HepG2 (cell line): ENCODE data around the gene SS18L1. TPM values are rescaled to one million over a fixed set of nuclear protein-coding genes. Genes with fewer than 3 reads are reported as not detected.

ENCODE experiments used
- ATAC-seq: fragments of 200-7000 bp; cut with Tn5 transposase; 3 replicates; pipeline ENCODE4 v1.9.1; 2020; ENCODE audit warnings: mild to moderate bottlenecking, moderate library complexity
- BruUV-seq: library from RNA; stranded (reverse); fragments of 400-500 nt; replicated peaks from 2 replicates; lab custom pipeline; 2021; lab: Mats Ljungman, UMichigan
- CTCF ChIA-PET: fragments of 300-600 bp; formaldehyde crosslinking; extraction: SDS; loops from one replicate; lab custom pipeline; 2021; ENCODE audit warnings: low total read pairs, inconsistent platforms, low intra/inter-chr PET ratio; lab: Yijun Ruan, JAX
- POLR2A ChIA-PET: fragments of 350-600 bp; sonication (Branson Sonifier 250); formaldehyde crosslinking; loops from one replicate; lab custom pipeline; 2020; ENCODE audit warnings: antibody characterized with exemption, inconsistent platforms; lab: Yijun Ruan, JAX
- DNase-seq: peaks from one replicate; pipeline ENCODE4 v3.0.0-alpha.2; 2015; ENCODE audit warnings: low spot score
- FAIRE-seq: peaks from 3 replicates; lab custom pipeline; 2011; peaks lifted over from hg19 to GRCh38; lab: Jason Lieb, UNC
- H2AFZ ChIP-seq: one replicate; pipeline ENCODE4 v1.6.1; 2011; ENCODE audit warnings: low read length, inconsistent platforms
- H3K27ac ChIP-seq: fragments of 300-600 bp; 3 replicates; pipeline ENCODE4 v1.8.0; 2011; ENCODE audit warnings: mixed run types, mild to moderate bottlenecking, mixed read lengths, low read length, inconsistent platforms; ENCODE audit not compliant: insufficient read depth; ENCODE audit errors: extremely low read length
- H3K27me3 ChIP-seq, 2 experiments: fragments of 200-600 bp in 1 of 2; 2 replicates in 1 of 2; 3 replicates in 1 of 2; pipeline versions ENCODE4 v1.6.0 to v1.8.0; 2011; ENCODE audit warnings: low read length in 2 of 2, mild to moderate bottlenecking in 2 of 2, moderate library complexity in 2 of 2, inconsistent platforms in 1 of 2; ENCODE audit not compliant: insufficient read depth in 2 of 2, control insufficient read depth in 1 of 2
- H3K36me3 ChIP-seq, 2 experiments: fragments of 200-600 bp in 1 of 2; replicated peaks in 1 of 2; 2 replicates in 1 of 2; 3 replicates in 1 of 2; pipeline versions ENCODE4 v1.5.1 to v1.8.0; 2011; ENCODE audit warnings: low read length in 2 of 2, inconsistent platforms in 1 of 2; ENCODE audit not compliant: insufficient read depth in 2 of 2, control insufficient read depth in 1 of 2
- H3K4me1 ChIP-seq: 2 replicates; pipeline ENCODE4 v1.5.1; 2012; ENCODE audit warnings: low read length, inconsistent platforms; ENCODE audit not compliant: insufficient read depth
- H3K4me2 ChIP-seq: 2 replicates; pipeline ENCODE4 v1.6.0; 2011; ENCODE audit warnings: low read depth, low read length, inconsistent platforms
- H3K4me3 ChIP-seq, 3 experiments: fragments of 200-600 bp in 1 of 3; sonication (generic), shearing (Covaris generic) in 1 of 3; replicated peaks in 1 of 3; 2 replicates each; pipeline ENCODE4 v1.5.1; 2011 to 2016; ENCODE audit warnings: low read length in 3 of 3, inconsistent platforms in 2 of 3, low read depth in 2 of 3, mild to moderate bottlenecking in 2 of 3, control low read depth in 1 of 3, mixed read lengths in 1 of 3; ENCODE audit not compliant: insufficient read depth in 1 of 3
- H3K79me2 ChIP-seq: one replicate; pipeline ENCODE4 v1.6.1; 2011; ENCODE audit warnings: low read length, inconsistent platforms; ENCODE audit not compliant: insufficient read depth
- H3K9ac ChIP-seq: 2 replicates; pipeline ENCODE4 v1.6.0; 2011; ENCODE audit warnings: mild to moderate bottlenecking, low read depth, low read length, inconsistent platforms; ENCODE audit not compliant: insufficient read depth
- H3K9me3 ChIP-seq: 2 replicates; pipeline ENCODE4 v1.5.1; 2012; ENCODE audit warnings: mild to moderate bottlenecking, low read length
- H4K20me1 ChIP-seq: 2 replicates; pipeline ENCODE4 v1.6.0; 2011; ENCODE audit warnings: inconsistent platforms, mild to moderate bottlenecking, low read length, moderate library complexity; ENCODE audit not compliant: insufficient read depth
- HES4 ChIP-seq: sonication (generic); formaldehyde crosslinking; IDR thresholded peaks from 2 replicates; pipeline ENCODE4 v1.9.0; 2021; ENCODE audit warnings: mild to moderate bottlenecking, missing genetic modification reagents, borderline replicate concordance
- HIVEP1 ChIP-seq: sonication (generic); formaldehyde crosslinking; IDR thresholded peaks from 2 replicates; pipeline ENCODE4 v1.4.0; 2020; ENCODE audit warnings: mild to moderate bottlenecking, missing genetic modification reagents
- HNRNPLL ChIP-seq: fragments of 200-400 bp; formaldehyde crosslinking; IDR thresholded peaks from 2 replicates; pipeline ENCODE4 v1.6.1; 2017; ENCODE audit warnings: mild to moderate bottlenecking, low read depth, low read length; ENCODE audit not compliant: poor library complexity, severe bottlenecking
- MEIS1 ChIP-seq: sonication (generic); formaldehyde crosslinking; IDR thresholded peaks from 2 replicates; pipeline ENCODE4 v1.9.0; 2021; ENCODE audit warnings: mild to moderate bottlenecking, missing genetic modification reagents, moderate library complexity, borderline replicate concordance
- NBN ChIP-seq: fragments of 450-650 bp; conservative IDR thresholded peaks from 2 replicates; pipeline ENCODE4 v1.6.1; 2017
- NFIB ChIP-seq: sonication (generic); formaldehyde crosslinking; IDR thresholded peaks from 2 replicates; pipeline ENCODE4 v1.9.0; 2021; ENCODE audit warnings: missing genetic modification reagents, mild to moderate bottlenecking, borderline replicate concordance
- NR2C2 ChIP-seq: sonication (generic); formaldehyde crosslinking; IDR thresholded peaks from 2 replicates; pipeline ENCODE4 v1.4.0; 2020; ENCODE audit warnings: missing genetic modification reagents, mild to moderate bottlenecking, moderate library complexity, borderline replicate concordance
- PHF8 ChIP-seq: sonication (generic); formaldehyde crosslinking; IDR thresholded peaks from 2 replicates; pipeline ENCODE4 v1.5.0; 2020; ENCODE audit warnings: missing genetic modification reagents
- RORA ChIP-seq: sonication (generic); formaldehyde crosslinking; IDR thresholded peaks from 2 replicates; pipeline ENCODE4 v1.5.0; 2020; ENCODE audit warnings: mild to moderate bottlenecking, missing genetic modification reagents, moderate library complexity
- TBX2 ChIP-seq: sonication (generic); formaldehyde crosslinking; IDR thresholded peaks from 2 replicates; pipeline ENCODE4 v1.5.0; 2020; ENCODE audit warnings: missing genetic modification reagents, mild to moderate bottlenecking, borderline replicate concordance
- ZNF235 ChIP-seq: sonication (generic); formaldehyde crosslinking; IDR thresholded peaks from 2 replicates; pipeline ENCODE4 v1.8.1; 2023; ENCODE audit warnings: mild to moderate bottlenecking, missing genetic modification reagents, borderline replicate concordance
- ZNF484 ChIP-seq: sonication (generic); formaldehyde crosslinking; IDR thresholded peaks from 2 replicates; pipeline ENCODE4 v1.5.1; 2020; ENCODE audit warnings: mild to moderate bottlenecking, low read depth, missing genetic modification reagents, borderline replicate concordance
- ZNF883 ChIP-seq: sonication (generic); formaldehyde crosslinking; IDR thresholded peaks from 2 replicates; pipeline ENCODE4 v1.5.1; 2020; ENCODE audit warnings: mild to moderate bottlenecking, missing genetic modification reagents; ENCODE audit errors: not compliant biosample characterization
- WGBS: methylation state at CpG from one replicate; pipeline ENCODE4 v1.1.6; 2017; ENCODE audit warnings: low lambda C conversion rate; 5-methylcytosine and 5-hydroxymethylcytosine counted together
- in situ Hi-C: cut with HindIII; loops from 2 replicates; pipeline ENCODE4 v1.10.0; 2017; ENCODE audit warnings: low pct_unique_long_range_greater_than_20kb; ENCODE audit not compliant: extremely low pct_ligation_motif_present
- intact Hi-C: fragments of 100-400 bp; cut with micrococcal nuclease; formaldehyde crosslinking; loops from one replicate; pipeline ENCODE4 v1.10.0; 2022; ENCODE audit not compliant: unreplicated experiment
- polyA plus RNA-seq, 8 experiments: library from polyadenylated mRNA; depleted of rRNA in 3 of 8; stranded (reverse) in 7 of 8; unstranded in 1 of 8; fragments of >200 nt; fragmentation: Illumina TruSeq in 4 of 8; extraction: Trizol in 4 of 8; gene quantifications; 2 replicates each; pipeline versions ENCODE4 v1.2.1 to v1.2.3, GENCODE V29; 2011 to 2016; ENCODE audit warnings: low read depth in 4 of 8, missing spikeins in 1 of 8, mixed read lengths in 1 of 8; ENCODE audit not compliant: insufficient read depth in 1 of 8
- total RNA-seq, 5 experiments: library from RNA; depleted of rRNA; stranded (reverse); fragments of >200 nt; fragmentation: Illumina TruSeq; extraction: Trizol; gene quantifications; 2 replicates each; pipeline ENCODE4 v1.2.3, GENCODE V29; 2016; ENCODE audit warnings: low read depth in 1 of 5
- TF ChIP-seq, protein P1 (sequence below): sonication (generic); formaldehyde crosslinking; IDR thresholded peaks from 2 replicates; pipeline ENCODE4 v1.8.0; 2022; ENCODE audit warnings: mild to moderate bottlenecking, missing genetic modification reagents; ENCODE audit not compliant: insufficient replicate concordance
- TF ChIP-seq, protein P2 (sequence below): sonication (generic); formaldehyde crosslinking; IDR thresholded peaks from 2 replicates; pipeline ENCODE4 v1.9.0; 2022; ENCODE audit warnings: missing genetic modification reagents, mild to moderate bottlenecking, borderline replicate concordance
- TF ChIP-seq, protein P3 (sequence below): sonication (generic); formaldehyde crosslinking; IDR thresholded peaks from 2 replicates; pipeline ENCODE4 v1.4.0; 2020; ENCODE audit warnings: missing genetic modification reagents, low read depth, mild to moderate bottlenecking, borderline replicate concordance
- TF ChIP-seq, protein P4 (sequence below): sonication (generic); formaldehyde crosslinking; IDR thresholded peaks from 2 replicates; pipeline ENCODE4 v1.4.0; 2020; ENCODE audit warnings: mild to moderate bottlenecking, missing genetic modification reagents

SS18L1 gene
- total and polyA plus RNA-seq, 2 of the 13 experiments (the other 11 are each of a cell fraction or from before 2014, with no cell fraction given) = 17.8 to 27.6 TPM

DNA sequence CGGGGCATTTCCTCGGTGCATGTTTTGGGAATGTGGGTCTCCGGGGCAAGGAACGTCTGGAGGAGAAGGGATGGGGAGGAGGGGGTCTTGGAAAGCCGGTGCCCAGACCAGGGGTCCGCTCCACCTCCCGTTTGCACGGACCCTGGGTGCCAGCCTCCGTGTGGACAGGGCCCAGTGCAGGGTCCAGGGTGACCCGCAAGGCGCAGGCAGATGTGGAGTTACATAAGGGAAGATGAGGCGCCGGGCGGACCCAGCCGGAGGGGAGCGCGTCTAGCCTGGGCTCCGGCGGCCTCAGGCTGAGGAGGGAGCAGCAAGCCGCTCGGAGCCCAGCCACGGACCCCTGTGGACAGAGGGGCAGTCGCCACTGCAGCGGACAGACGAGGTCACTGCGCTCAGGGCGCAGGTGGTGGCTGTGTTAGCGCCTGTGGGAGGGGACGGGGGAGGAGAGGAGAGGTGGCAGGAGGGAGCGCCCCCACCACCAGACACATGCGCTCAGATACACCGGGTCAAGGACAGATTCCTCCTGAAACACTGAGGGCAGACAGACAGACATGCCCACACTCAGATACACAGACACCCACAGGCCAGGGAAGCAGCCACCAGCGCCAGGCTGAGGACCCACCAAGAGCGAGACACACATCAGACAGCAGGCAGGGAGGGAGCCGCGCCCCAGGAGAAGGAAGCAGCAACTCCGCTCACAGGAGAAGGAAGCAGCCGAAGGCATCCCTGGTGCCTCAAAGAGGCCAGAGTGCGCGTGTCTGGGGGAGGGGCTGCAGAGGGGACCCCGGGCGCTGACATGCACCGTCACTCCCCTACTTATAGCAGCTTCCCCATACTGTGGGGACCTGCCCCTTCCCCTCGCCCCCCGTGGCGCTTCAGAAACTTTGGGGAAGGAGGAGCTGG, 77.3 kb downstream of the SS18L1 start:
- no peak for FAIRE-seq
- TF ChIP-seq RORA (CRISPR knock-in tag) = no peak
- TF ChIP-seq, protein P1, sequence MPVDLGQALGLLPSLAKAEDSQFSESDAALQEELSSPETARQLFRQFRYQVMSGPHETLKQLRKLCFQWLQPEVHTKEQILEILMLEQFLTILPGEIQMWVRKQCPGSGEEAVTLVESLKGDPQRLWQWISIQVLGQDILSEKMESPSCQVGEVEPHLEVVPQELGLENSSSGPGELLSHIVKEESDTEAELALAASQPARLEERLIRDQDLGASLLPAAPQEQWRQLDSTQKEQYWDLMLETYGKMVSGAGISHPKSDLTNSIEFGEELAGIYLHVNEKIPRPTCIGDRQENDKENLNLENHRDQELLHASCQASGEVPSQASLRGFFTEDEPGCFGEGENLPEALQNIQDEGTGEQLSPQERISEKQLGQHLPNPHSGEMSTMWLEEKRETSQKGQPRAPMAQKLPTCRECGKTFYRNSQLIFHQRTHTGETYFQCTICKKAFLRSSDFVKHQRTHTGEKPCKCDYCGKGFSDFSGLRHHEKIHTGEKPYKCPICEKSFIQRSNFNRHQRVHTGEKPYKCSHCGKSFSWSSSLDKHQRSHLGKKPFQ (CRISPR knock-in tag) = peak; percentile 7
- no peak for TF ChIP-seq ZNF484
- TF ChIP-seq MEIS1 (CRISPR knock-in tag) = peak; percentile 20; the same call in 1 of the 2 replicates
- TF ChIP-seq HES4 (CRISPR knock-in tag) = 0 out of 2 replicates have a peak, but pooled peaks have one; percentile 2
- TF ChIP-seq ZNF883 = peak; percentile 8
- TF ChIP-seq NBN = no peak
- peak; percentile 19; the same call in 1 of the 2 replicates for TF ChIP-seq NR2C2 (CRISPR knock-in tag)
- TF ChIP-seq, protein P2, sequence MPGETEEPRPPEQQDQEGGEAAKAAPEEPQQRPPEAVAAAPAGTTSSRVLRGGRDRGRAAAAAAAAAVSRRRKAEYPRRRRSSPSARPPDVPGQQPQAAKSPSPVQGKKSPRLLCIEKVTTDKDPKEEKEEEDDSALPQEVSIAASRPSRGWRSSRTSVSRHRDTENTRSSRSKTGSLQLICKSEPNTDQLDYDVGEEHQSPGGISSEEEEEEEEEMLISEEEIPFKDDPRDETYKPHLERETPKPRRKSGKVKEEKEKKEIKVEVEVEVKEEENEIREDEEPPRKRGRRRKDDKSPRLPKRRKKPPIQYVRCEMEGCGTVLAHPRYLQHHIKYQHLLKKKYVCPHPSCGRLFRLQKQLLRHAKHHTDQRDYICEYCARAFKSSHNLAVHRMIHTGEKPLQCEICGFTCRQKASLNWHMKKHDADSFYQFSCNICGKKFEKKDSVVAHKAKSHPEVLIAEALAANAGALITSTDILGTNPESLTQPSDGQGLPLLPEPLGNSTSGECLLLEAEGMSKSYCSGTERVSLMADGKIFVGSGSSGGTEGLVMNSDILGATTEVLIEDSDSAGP = peak; percentile 52; the same call in 1 of the 2 replicates
- 0 out of 2 replicates have a peak, but pooled peaks have one; percentile 17 for TF ChIP-seq ZNF235 (CRISPR knock-in tag)
- peak; percentile 26; the same call in 1 of the 2 replicates for TF ChIP-seq HIVEP1 (CRISPR knock-in tag)
- peak; percentile 63 for TF ChIP-seq HNRNPLL
- TF ChIP-seq, protein P3, sequence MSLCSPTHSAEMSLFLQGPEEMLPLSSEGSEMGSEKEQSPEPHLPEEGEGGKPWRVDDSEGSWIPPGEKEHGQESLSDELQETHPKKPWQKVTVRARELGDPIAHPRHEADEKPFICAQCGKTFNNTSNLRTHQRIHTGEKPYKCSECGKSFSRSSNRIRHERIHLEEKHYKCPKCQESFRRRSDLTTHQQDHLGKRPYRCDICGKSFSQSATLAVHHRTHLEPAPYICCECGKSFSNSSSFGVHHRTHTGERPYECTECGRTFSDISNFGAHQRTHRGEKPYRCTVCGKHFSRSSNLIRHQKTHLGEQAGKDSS (CRISPR knock-in tag) = 0 out of 2 replicates have a peak, but pooled peaks have one; percentile 5
- TF ChIP-seq TBX2 (CRISPR knock-in tag) = peak; percentile 6; the same call in 1 of the 2 replicates
- TF ChIP-seq, protein P4, sequence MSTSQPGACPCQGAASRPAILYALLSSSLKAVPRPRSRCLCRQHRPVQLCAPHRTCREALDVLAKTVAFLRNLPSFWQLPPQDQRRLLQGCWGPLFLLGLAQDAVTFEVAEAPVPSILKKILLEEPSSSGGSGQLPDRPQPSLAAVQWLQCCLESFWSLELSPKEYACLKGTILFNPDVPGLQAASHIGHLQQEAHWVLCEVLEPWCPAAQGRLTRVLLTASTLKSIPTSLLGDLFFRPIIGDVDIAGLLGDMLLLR = 0 out of 2 replicates have a peak, but pooled peaks have one; percentile 21
- TF ChIP-seq PHF8 = 0 out of 2 replicates have a peak, but pooled peaks have one; percentile 3
- TF ChIP-seq NFIB (CRISPR knock-in tag) = peak; percentile 75; the same call in 1 of the 2 replicates

More for the DNA sequence above, 77.3 kb downstream of the SS18L1 start:
- POLR2A ChIA-PET = no interaction called here
- WGBS = 20% methylated on average over 40 of the region's 46 CpGs
- Histone ChIP-seq H2AFZ (no peak overlapping the region), H3K36me3 (no peaks in the 10 kb centered on the region), H4K20me1 (peaks cover 38% of the 10 kb centered on the region; the same call in 1 of the 2 replicates), H3K27me3 (peaks cover 67 to 92% of the 10 kb centered on the region in 2 experiments), H3K9ac (no peak overlapping the region), H3K4me3 (peak overlapping the region in 1 of 3 experiments; percentile 30; a peak in 1 of 6 replicates), H3K4me1 (peaks cover 41% of the 10 kb centered on the region), H3K27ac (no peak overlapping the region), H3K4me2 (peak overlapping the region; percentile 48), H3K79me2 (no peaks in the 10 kb centered on the region), H3K9me3 (no peaks in the 10 kb centered on the region)
- ATAC-seq = peak; percentile 11
- BruUV-seq = no TSS peak
- intact Hi-C loops = no loop called here
- CTCF ChIA-PET = no interaction called here
- DNase-seq = no peak
- in situ Hi-C loops = no loop called here
